Tibial nerve (tissue), 4 donors: ENCODE data around the gene TTC39A.
"Not testable (repeated sequence)": the region's sequence is repeated elsewhere in the genome, so short reads cannot be mapped to it uniquely, and the experiment has no call there.

Source experiments
- CTCF ChIP-seq, 5 experiments: fragments of 200-600 bp in 3 of 5; fragments of 450-650 bp in 2 of 5; sonication (generic) in 3 of 5; IDR thresholded peaks; one replicate each; pipeline ENCODE4 v1.5.1; 2016 to 2019; ENCODE audit warnings: antibody characterized with exemption in 5 of 5, mild to moderate bottlenecking in 3 of 5, moderate library complexity in 2 of 5
- EP300 ChIP-seq, 2 donors: sonication (generic); formaldehyde crosslinking; IDR thresholded peaks; one replicate each; pipeline ENCODE4 v1.6.1; 2017; ENCODE audit warnings: antibody characterized with exemption in 2 of 2, mild to moderate bottlenecking in 1 of 2
- POLR2A ChIP-seq, 2 donors: fragments of 450-650 bp; IDR thresholded peaks; one replicate each; pipeline ENCODE4 v1.6.1; 2017; ENCODE audit warnings: antibody characterized with exemption in 2 of 2, mild to moderate bottlenecking in 2 of 2, moderate library complexity in 2 of 2

GRCh38 chr1:51325011-51325385 lies 5.4 kb downstream of the TTC39A start:
- TF ChIP-seq CTCF, POLR2A, EP300 (IDR thresholded peaks at IDR 0.05): not testable (repeated sequence)
